CD4-positive, alpha-beta T cell treated with Interleukin-15 for 1 hour (primary cell): ENCODE results near the gene SYNGR1.

ENCODE experiments used
- DNase-seq: peaks from one replicate; pipeline ENCODE4 v3.0.0-alpha.2; 2020

Gene SYNGR1

DNA sequence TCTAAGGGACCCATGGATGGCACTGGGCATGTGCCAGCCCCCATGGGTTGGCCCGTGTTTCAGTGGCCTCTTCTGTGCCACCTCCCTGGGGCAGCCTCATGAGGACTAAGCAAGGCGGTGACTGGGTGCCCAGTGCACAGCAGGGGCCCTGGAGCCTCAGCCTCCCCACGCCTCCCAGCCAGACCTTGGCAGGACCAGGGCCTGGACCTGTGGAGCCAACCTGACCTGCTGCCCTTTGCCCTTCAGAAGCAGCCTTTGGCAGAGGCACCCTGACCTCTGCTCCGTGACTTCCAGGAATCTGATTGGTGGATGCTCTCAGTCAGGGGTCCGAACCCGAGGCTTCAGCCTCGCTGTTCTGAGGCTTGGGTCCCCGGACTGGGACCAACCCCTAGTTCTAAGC lies 25.0 kb downstream of the SYNGR1 start:
- no peak for DNase-seq

GRCh38 chr22:39375646-39376045 lies 25.9 kb downstream of the SYNGR1 start:
- DNase-seq = no peak

- DNase-seq = no peak
These were observed 30.3 kb downstream of the SYNGR1 start for GRCh38 chr22:39379756-39380730.

GRCh38 chr22:39381009-39381755 lies 31.4 kb downstream of the SYNGR1 start:
- DNase-seq = no peak

- no peak for DNase-seq
These were observed 32.1 kb downstream of the SYNGR1 start for GRCh38 chr22:39381930-39382329.

- no peak for DNase-seq
These were observed 32.6 kb downstream of the SYNGR1 start for GRCh38 chr22:39382410-39382809.

DNA sequence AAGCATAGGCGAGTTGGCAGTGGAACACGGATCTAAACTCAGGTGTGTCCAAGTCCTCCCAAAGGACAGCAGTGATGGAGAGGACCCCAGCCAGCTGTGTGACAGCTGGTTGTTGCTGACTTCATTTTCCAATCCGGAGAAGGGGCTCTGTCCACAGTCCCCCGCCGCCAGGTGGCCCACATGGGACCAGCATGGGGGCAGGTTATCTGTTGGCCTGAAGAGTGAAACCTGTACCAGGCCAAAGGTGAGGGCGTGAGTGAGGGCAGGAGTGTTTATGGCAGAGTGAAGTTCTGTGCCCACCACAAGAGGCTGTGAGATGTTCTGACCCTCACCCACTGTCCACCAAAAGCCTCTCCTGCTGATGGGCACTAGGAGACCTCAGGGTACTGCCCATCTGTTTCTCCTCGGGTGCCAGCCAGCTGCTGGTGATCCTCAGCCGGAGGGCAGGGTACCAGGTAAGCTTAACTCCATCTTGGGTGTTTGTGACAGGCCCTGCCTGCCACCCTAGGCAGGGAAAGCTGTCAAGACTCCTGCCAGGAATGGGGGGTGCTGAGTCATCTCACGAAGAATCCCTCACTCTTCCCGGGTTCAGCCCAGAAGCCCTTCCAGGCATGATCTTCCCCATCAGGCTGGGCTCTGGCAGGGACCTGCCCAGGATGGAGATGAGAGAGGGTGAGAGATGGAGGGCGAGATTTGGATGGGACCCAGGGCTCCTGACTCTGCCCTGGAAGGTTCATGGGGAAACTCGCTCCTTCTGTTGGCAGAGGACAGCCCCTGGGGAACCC lies 34.2 kb downstream of the SYNGR1 start:
- no peak for DNase-seq

- DNase-seq = no peak
These were observed 35.1 kb downstream of the SYNGR1 start for GRCh38 chr22:39384750-39385480.

GRCh38 chr22:39388261-39389011 lies 38.6 kb downstream of the SYNGR1 start:
- DNase-seq = peak; percentile 88

DNA sequence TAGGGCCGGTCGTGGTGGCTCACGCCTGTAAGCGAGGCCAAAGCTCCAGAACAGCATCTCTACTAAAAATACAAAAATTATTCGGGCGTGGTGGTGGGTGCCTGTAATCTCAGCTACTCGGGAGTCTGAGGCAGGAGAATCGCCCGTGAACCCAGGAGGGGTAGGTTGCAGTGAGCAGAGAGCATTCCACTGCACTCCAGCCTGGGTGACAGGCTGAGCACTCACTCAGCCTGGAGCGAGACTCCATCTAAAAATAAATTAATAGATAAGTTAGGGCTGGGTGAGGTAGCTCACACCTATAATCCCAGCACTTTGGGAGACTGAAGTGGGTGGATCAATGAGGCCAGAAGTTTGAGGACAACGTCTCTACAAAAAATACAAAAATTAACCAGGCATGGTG lies 39.6 kb downstream of the SYNGR1 start:
- no peak for DNase-seq

DNA sequence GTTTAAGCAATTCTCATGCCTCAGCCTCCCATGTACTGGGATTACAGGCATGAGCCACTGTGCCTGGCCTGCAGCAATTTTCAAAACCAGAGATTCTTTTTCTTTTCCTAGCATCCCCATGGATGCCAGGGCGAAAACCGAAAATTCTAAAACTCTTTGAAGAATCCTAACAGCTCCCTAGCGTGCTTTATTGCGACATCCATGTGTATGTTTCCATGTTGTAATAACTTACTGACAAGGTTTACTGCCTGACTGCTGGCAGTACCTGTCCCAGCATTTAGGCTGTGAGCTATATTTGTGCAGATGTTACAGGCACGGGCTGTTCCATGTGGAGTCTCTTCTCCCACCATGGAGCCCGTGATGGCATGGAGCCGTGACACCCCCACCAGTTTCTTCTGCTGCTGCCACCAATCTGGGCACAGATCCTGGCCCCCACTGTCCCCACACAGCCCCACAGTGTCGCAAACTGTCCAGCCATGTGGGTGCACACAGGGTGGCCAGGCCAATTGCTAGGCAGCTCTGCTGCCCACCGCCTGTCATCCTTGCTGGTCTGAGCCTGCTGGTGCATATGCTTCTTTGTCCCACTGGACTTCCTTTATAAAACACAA lies 42.7 kb downstream of the SYNGR1 start:
- no peak for DNase-seq

GRCh38 chr22:39395936-39396796 lies 46.4 kb downstream of the SYNGR1 start:
- DNase-seq = no peak

DNA sequence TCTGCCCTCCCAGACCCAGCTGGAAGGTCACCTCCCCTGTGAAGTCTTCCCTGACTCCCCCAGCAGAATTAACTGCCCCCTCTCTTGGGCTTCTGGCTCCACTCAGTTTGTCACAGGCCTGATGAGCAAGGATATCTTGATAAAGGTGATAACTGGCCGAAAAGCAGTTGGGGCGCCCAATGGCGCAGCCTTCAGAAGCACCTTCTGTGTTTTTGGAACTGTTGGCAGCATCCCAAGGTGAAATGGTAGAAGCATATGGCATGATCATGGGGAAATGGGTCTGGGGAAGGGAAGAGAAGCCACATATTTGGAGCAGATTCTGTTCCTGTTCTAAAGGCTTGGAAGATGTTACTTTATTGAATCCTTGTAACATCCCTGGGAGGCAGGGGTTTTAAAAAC lies 47.0 kb downstream of the SYNGR1 start:
- no peak for DNase-seq

DNA sequence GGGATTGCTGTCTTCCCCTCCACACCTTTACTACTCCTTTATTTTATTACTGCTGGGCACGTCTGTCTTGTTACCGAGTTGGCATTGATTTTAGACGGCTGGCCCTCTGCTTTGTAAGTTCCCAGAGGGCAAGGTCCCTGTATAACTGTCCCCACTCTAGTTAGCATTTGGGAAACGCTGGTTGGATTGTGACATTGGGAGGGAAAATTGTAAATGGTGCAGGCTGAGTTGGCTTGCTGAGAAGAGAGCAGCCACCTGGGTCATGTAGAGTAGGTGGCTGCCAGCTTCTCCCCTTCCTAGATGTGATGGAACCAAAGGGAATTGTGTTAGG lies 51.5 kb downstream of the SYNGR1 start:
- no peak for DNase-seq

- DNase-seq = no peak
These were observed 55.7 kb downstream of the SYNGR1 start for GRCh38 chr22:39405346-39406085.

DNA sequence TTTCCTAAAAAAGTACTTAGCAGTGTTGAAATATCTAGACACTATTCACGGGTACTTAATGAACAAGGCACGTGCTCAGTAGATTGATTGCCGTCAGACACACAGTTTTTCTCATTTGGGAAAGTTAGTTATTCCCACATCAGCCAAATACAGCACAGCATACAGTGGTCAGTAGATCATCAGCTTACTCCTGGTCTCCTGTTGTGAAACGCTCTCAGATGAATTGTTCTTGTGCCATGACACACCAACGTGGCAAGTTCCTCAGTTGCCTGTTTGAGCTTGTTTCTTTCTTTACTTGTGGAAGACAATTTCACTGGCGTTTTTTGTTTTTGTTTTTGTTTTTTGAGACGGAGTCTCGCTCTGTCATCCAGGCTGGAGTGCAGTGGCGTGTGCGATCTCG lies 58.4 kb downstream of the SYNGR1 start:
- DNase-seq = no peak

DNA sequence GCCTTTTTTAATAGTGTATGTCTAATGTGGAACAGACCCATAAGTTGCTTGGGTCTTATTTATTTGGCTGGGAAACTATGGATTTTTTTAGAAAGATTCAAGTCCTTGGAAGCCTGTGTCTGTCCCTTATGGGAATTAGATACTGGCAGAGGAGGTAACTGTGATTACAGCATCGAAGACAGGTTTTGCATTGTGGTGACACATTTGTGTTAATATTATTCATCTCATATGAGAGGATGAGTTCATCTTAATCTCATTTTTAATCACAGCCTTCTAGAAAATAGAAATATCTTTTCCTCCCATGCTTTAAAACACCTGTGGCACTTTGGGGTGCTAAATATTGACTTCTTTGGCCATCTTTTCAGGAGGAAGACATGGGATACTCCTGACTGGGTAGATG lies 59.0 kb downstream of the SYNGR1 start:
- DNase-seq = no peak

DNA sequence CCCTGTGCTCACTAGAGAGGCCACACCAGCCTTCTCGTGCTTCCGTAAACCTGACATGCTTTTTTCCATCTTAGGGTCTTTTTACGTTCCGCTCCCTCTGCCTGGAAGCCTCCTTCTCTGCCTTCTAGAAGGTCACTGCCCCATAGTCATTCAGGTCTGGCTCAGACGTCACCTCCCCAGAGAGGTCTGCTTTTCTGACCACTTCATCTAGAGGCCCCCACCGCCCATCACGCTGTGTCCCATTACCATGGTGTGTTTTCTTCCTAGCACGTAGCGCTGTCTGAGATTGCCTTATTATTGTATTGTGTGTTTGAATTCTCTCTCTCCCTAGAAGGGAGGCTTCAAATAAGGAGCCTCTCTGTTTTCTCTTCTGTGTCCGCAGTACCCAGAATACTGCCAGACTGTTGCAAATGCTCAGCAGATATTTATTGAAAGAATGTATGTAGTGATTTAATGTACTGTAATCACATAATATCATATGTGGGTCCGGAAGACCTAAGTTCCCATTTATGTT lies 59.8 kb downstream of the SYNGR1 start:
- no peak for DNase-seq

DNA sequence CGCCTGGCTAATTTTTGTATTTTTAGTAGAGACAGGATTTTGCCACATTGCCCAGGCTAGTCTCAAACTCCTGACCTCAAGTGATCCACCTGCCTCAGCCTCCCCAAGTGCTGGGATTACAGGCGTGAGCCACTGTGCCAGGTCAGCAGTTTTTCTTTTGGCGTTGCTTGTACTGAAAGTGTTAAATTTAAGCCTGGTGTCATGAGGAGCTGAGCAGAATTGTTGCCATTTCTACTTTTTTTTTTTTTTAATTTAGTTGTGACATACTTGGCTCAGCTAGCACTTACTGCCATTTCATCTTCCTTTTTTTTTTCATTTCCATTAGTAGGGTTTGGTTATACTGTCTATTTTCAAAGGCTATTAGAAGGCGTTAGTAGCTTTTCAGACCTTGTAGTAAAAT lies 60.5 kb downstream of the SYNGR1 start:
- DNase-seq = no peak
